Activated CD4-positive, alpha-beta T cell treated with anti-CD3 and anti-CD28 coated beads, Interleukin-2, amount 10 ng/mL, durations not matched to agents 7 days and 5 days (primary cell): ENCODE results near the gene REC8. TPM values are rescaled to one million over a fixed set of nuclear protein-coding genes. Genes with fewer than 3 reads are reported as not detected.

ENCODE experiments used
- CTCF ChIA-PET: fragments of 350-600 bp; sonication (Branson Sonifier 250); formaldehyde crosslinking; loops from one replicate; lab custom pipeline; 2021; ENCODE audit warnings: antibody characterized with exemption; lab: Charles Lee
- POLR2A ChIA-PET: fragments of 350-600 bp; sonication (Branson Sonifier 250); formaldehyde crosslinking; loops from one replicate; lab custom pipeline; 2021; ENCODE audit warnings: antibody characterized with exemption; lab: Charles Lee
- DNase-seq: peaks from one replicate; pipeline ENCODE4 v3.0.0-alpha.2; 2020
- H3K27ac Mint-ChIP-seq: one replicate; pipeline ENCODE4 v1.8.0; 2021; ENCODE audit warnings: mild to moderate bottlenecking, moderate library complexity, mixed read lengths
- H3K27me3 Mint-ChIP-seq: one replicate; pipeline ENCODE4 v1.8.0; 2021; ENCODE audit warnings: mixed read lengths
- H3K36me3 Mint-ChIP-seq: one replicate; pipeline ENCODE4 v1.8.0; 2021; ENCODE audit warnings: low read depth, mixed read lengths
- H3K4me1 Mint-ChIP-seq: one replicate; pipeline ENCODE4 v1.8.0; 2021; ENCODE audit warnings: mixed read lengths
- H3K4me3 Mint-ChIP-seq: one replicate; pipeline ENCODE4 v1.8.0; 2021; ENCODE audit warnings: mild to moderate bottlenecking, moderate library complexity, mixed read lengths
- H3K9me3 Mint-ChIP-seq: one replicate; pipeline ENCODE4 v1.8.0; 2021; ENCODE audit warnings: mixed read lengths
- total RNA-seq, 2 experiments: library from RNA; stranded (reverse); gene quantifications; one replicate each; pipeline ENCODE4 v1.2.3, GENCODE V29; 2021

The REC8 gene
- total RNA-seq, 2 experiments from 2014 or later = 52.8 to 61.0 TPM

GRCh38 chr14:24141097-24141880, 30.6 kb upstream of the REC8 start, which contains the start of gene EMC9:
Gene EMC9 (minus strand): TSS chr14:24141591. CDS start chr14:24141304, 287 bp downstream.
- POLR2A ChIA-PET = interaction anchor here (0.6 to 1.5 kb wide), 6 partner anchors 20 to 123 kb away, joined by 3 to 6 read pairs (median 5); partner anchors contain the start of genes IPO4 and IRF9
- H3K27ac Mint-ChIP-seq = peak within 1 kb of the TSS; percentile 89
- DNase-seq = peak; percentile 100
- no peaks in the 10 kb centered on the region for H3K27me3 Mint-ChIP-seq
- CTCF ChIA-PET = interaction anchor here (0.6 to 7.6 kb wide), 11 partner anchors 9 to 290 kb away, joined by 3 to 62 read pairs (median 4); partner anchors contain the start of genes DCAF11, IRF9, MDP1 and NRL
- H3K4me1 Mint-ChIP-seq = peaks cover 72% of the 10 kb centered on the region
- peaks cover 82% of the 10 kb centered on the region for H3K36me3 Mint-ChIP-seq
- no peaks in the 10 kb centered on the region for H3K9me3 Mint-ChIP-seq
- H3K4me3 Mint-ChIP-seq = peak within 1 kb of the TSS; percentile 98

- Mint-ChIP-seq H3K4me1 (peaks cover 62% of the 10 kb centered on the region), H3K27ac (peak overlapping the region; percentile 74), H3K27me3 (no peaks in the 10 kb centered on the region), H3K4me3 (no peak overlapping the region), H3K9me3 (no peaks in the 10 kb centered on the region), H3K36me3 (peaks cover 73% of the 10 kb centered on the region)
- no peak for DNase-seq
- ChIA-PET POLR2A (no interaction called here), CTCF (interaction anchor here (1.3 to 2.3 kb wide), 2 partner anchors 18 to 164 kb away, joined by 4 to 14 read pairs; partner anchors contain the start of genes CIDEB and IRF9)
These were observed 28.4 kb upstream of the REC8 start for GRCh38 chr14:24143511-24143910.

- H3K9me3 Mint-ChIP-seq = no peaks in the 10 kb centered on the region
- H3K36me3 Mint-ChIP-seq = peaks cover 72% of the 10 kb centered on the region
- POLR2A ChIA-PET = no interaction called here
- peak overlapping the region; percentile 56 for H3K27ac Mint-ChIP-seq
- DNase-seq = no peak
- CTCF ChIA-PET = interaction anchor here (2.3 kb wide), 1 partner anchor 17 kb away, joined by 14 read pairs; the partner anchor contains the start of gene IRF9
- peaks cover 62% of the 10 kb centered on the region for H3K4me1 Mint-ChIP-seq
- H3K27me3 Mint-ChIP-seq = no peaks in the 10 kb centered on the region
- peak overlapping the region; percentile 100 for H3K4me3 Mint-ChIP-seq
These were observed 27.4 kb upstream of the REC8 start for GRCh38 chr14:24144451-24144850.

GRCh38 chr14:24145219-24145618, 26.7 kb upstream of the REC8 start:
- no peaks in the 10 kb centered on the region for H3K27me3 Mint-ChIP-seq
- ChIA-PET CTCF (interaction anchor here (1.0 to 4.6 kb wide), 4 partner anchors 9 to 27 kb away, joined by 3 to 69 read pairs (median 4); partner anchors contain the start of genes IRF9 and PSME1), POLR2A (interaction anchor here (3.6 kb wide), 1 partner anchor 15 kb away, joined by 25 read pairs; the partner anchor contains the start of gene IRF9)
- DNase-seq = no peak
- H3K9me3 Mint-ChIP-seq = no peaks in the 10 kb centered on the region
- H3K4me1 Mint-ChIP-seq = peaks cover 63% of the 10 kb centered on the region
- peak overlapping the region; percentile 100 for H3K4me3 Mint-ChIP-seq
- peaks cover 72% of the 10 kb centered on the region for H3K36me3 Mint-ChIP-seq
- H3K27ac Mint-ChIP-seq = peak overlapping the region; percentile 99

- Mint-ChIP-seq H3K9me3 (no peaks in the 10 kb centered on the region), H3K4me1 (peaks cover 67% of the 10 kb centered on the region), H3K27ac (peak overlapping the region; percentile 99), H3K27me3 (no peaks in the 10 kb centered on the region), H3K36me3 (peaks cover 73% of the 10 kb centered on the region), H3K4me3 (peak overlapping the region; percentile 100)
- POLR2A ChIA-PET = interaction anchor here (1.2 to 3.6 kb wide), 4 partner anchors 8 to 101 kb away, joined by 3 to 25 read pairs (median 6); partner anchors contain the start of genes IRF9 and PSME1
- CTCF ChIA-PET = interaction anchor here (0.6 to 4.6 kb wide), 7 partner anchors 10 to 285 kb away, joined by 3 to 69 read pairs (median 3); partner anchors contain the start of genes IRF9, KHNYN and PSME1
- DNase-seq = peak; percentile 26
These were observed 26.0 kb upstream of the REC8 start for GRCh38 chr14:24145690-24146452.

- ChIA-PET CTCF (interaction anchor here (0.6 to 4.6 kb wide), 11 partner anchors 9 to 284 kb away, joined by 3 to 69 read pairs (median 4); partner anchors contain the start of genes IRF9, KHNYN and PSME1), POLR2A (interaction anchor here (1.2 to 3.6 kb wide), 5 partner anchors 9 to 100 kb away, joined by 3 to 25 read pairs (median 7); partner anchors contain the start of genes DCAF11, IRF9, NRL and PSME1)
- Mint-ChIP-seq H3K4me3 (peak within 1 kb of the TSS; percentile 100), H3K4me1 (peaks cover 71% of the 10 kb centered on the region), H3K9me3 (no peaks in the 10 kb centered on the region), H3K36me3 (peaks cover 78% of the 10 kb centered on the region), H3K27me3 (no peaks in the 10 kb centered on the region), H3K27ac (peak within 1 kb of the TSS; percentile 99)
- DNase-seq = peak; percentile 93
These were observed 25.4 kb upstream of the REC8 start, which contains the start of gene PSME2 for GRCh38 chr14:24146453-24146977. Gene PSME2 (minus strand): TSS chr14:24146610. CDS start chr14:24146581, 29 bp downstream.

- peaks cover 68% of the 10 kb centered on the region for H3K4me1 Mint-ChIP-seq
- CTCF ChIA-PET = interaction anchor here (0.7 to 4.6 kb wide), 8 partner anchors 10 to 284 kb away, joined by 3 to 69 read pairs (median 6); partner anchors contain the start of genes IRF9, KHNYN, MDP1 and PSME1
- H3K36me3 Mint-ChIP-seq = peaks cover 78% of the 10 kb centered on the region
- DNase-seq = peak; percentile 100
- no peaks in the 10 kb centered on the region for H3K9me3 Mint-ChIP-seq
- no peaks in the 10 kb centered on the region for H3K27me3 Mint-ChIP-seq
- peak within 1 kb of the TSS; percentile 99 for H3K27ac Mint-ChIP-seq
- peak within 1 kb of the TSS; percentile 100 for H3K4me3 Mint-ChIP-seq
- POLR2A ChIA-PET = interaction anchor here (1.2 to 3.6 kb wide), 5 partner anchors 10 to 99 kb away, joined by 3 to 25 read pairs (median 7); partner anchors contain the start of genes DCAF11, IRF9, NRL and PSME1
These were observed 24.7 kb upstream of the REC8 start, which contains the start of gene RNF31 for GRCh38 chr14:24146978-24147760. Gene RNF31 (plus strand): TSS chr14:24147498. CDS start chr14:24147699, 201 bp downstream.

- peaks cover 65% of the 10 kb centered on the region for H3K4me1 Mint-ChIP-seq
These were observed 24.0 kb upstream of the REC8 start for GRCh38 chr14:24147761-24148428.

GRCh38 chr14:24149302-24149969, 22.4 kb upstream of the REC8 start:
- Mint-ChIP-seq H3K4me3 (peak overlapping the region; percentile 100), H3K27me3 (no peaks in the 10 kb centered on the region), H3K36me3 (peaks cover 67% of the 10 kb centered on the region), H3K9me3 (no peaks in the 10 kb centered on the region), H3K27ac (no peak overlapping the region), H3K4me1 (peaks cover 50% of the 10 kb centered on the region)
- DNase-seq = no peak
- POLR2A ChIA-PET = no interaction called here
- CTCF ChIA-PET = interaction anchor here (0.5 to 4.6 kb wide), 4 partner anchors 11 to 40 kb away, joined by 3 to 69 read pairs (median 34); partner anchors contain the start of gene IRF9

More at GRCh38 chr14:24147761-24148428, 24.0 kb upstream of the REC8 start:
- Mint-ChIP-seq H3K9me3 (no peaks in the 10 kb centered on the region), H3K4me3 (peak overlapping the region; percentile 100), H3K27me3 (no peaks in the 10 kb centered on the region), H3K27ac (peak overlapping the region; percentile 85), H3K36me3 (peaks cover 79% of the 10 kb centered on the region)
- ChIA-PET CTCF (interaction anchor here (0.6 to 4.6 kb wide), 7 partner anchors 10 to 1119 kb away, joined by 3 to 69 read pairs (median 7); partner anchors contain the start of genes IRF9, KHNYN and PSME1), POLR2A (interaction anchor here (0.7 to 3.6 kb wide), 2 partner anchors 13 to 33 kb away, joined by 3 to 25 read pairs; partner anchors contain the start of genes DCAF11, IRF9 and NRL)
- no peak for DNase-seq

- Mint-ChIP-seq H3K4me3 (no peak overlapping the region), H3K9me3 (no peaks in the 10 kb centered on the region), H3K27me3 (no peaks in the 10 kb centered on the region), H3K4me1 (peaks cover 49% of the 10 kb centered on the region), H3K36me3 (peaks cover 67% of the 10 kb centered on the region), H3K27ac (no peak overlapping the region)
- ChIA-PET POLR2A (no interaction called here), CTCF (interaction anchor here (0.5 to 4.1 kb wide), 4 partner anchors 11 to 285 kb away, joined by 3 to 57 read pairs (median 3); partner anchors contain the start of gene IRF9)
- no peak for DNase-seq
These were observed 21.8 kb upstream of the REC8 start for GRCh38 chr14:24150061-24150460.
